ENCODE results near the gene CLEC4M.

Gene CLEC4M

GRCh38 chr19:7731615-7732014 lies 31.4 kb upstream of the CLEC4M start:
- ChIA-PET POLR2A (no interaction called here), CTCF (no interaction called here)
- no peak for DNase-seq (ENCODE audit: extremely low spot score)
- TF ChIP-seq BHLHE40 (IDR thresholded peaks at IDR 0.05; ENCODE audit: borderline replicate concordance): no peak
- no peak for TF ChIP-seq FOXM1 (IDR thresholded peaks at IDR 0.05; ENCODE audit: borderline replicate concordance)
- TF ChIP-seq HDGF (IDR thresholded peaks at IDR 0.05; ENCODE audit: borderline replicate concordance): no peak
- TF ChIP-seq L3MBTL2 (conservative IDR thresholded peaks at IDR 0.05): no peak
- no peak for TF ChIP-seq ZNF384 (IDR thresholded peaks at IDR 0.05)
- no peak for TF ChIP-seq CTBP1 (IDR thresholded peaks at IDR 0.05; ENCODE audit: borderline replicate concordance)
- TF ChIP-seq FOXK2 (IDR thresholded peaks at IDR 0.05): no peak
- TF ChIP-seq TARDBP (IDR thresholded peaks at IDR 0.05): no peak
- TF ChIP-seq FOXA1 (IDR thresholded peaks at IDR 0.05): no peak
- TF ChIP-seq PKNOX1 (IDR thresholded peaks at IDR 0.05): no peak
- no peak for TF ChIP-seq NFRKB (IDR thresholded peaks at IDR 0.05)

DNA sequence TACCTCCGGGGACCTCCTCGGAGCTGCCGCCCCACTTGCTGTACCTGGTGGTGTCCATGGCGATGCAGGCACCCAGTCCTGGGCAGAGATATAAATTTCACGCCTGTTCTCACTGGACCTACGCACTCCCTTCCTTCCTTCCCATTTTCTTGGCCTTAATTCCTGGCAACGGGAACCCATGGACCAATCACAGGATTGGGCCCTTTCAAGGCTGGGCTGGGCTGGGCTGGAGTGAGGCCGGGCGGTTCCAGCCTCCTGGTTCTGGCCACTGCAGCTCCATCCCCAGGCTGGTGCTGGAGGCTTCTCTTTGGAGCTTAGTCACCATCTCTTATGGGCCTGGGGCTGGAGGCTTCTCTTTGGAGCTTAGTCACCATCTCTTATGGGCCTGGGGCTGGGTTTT lies 31.0 kb upstream of the CLEC4M start, which contains the start of gene CLEC4G:
TSS of gene CLEC4G (minus strand) at position 66 of the 400 bp plus-strand sequence. CDS start at position 58, 8 bp downstream.
- no peak for TF ChIP-seq LEF1 (IDR thresholded peaks at IDR 0.05; ENCODE audit: borderline replicate concordance)
- TF ChIP-seq ZNF384 (IDR thresholded peaks at IDR 0.05): no peak
- no peak for TF ChIP-seq L3MBTL2 (conservative IDR thresholded peaks at IDR 0.05)
- TF ChIP-seq SUZ12 (IDR thresholded peaks at IDR 0.05): no peak
- no peak for TF ChIP-seq CTBP1 (IDR thresholded peaks at IDR 0.05; ENCODE audit: borderline replicate concordance)
- no peak for TF ChIP-seq PKNOX1 (IDR thresholded peaks at IDR 0.05)
- TF ChIP-seq SP1 (IDR thresholded peaks at IDR 0.05): no peak
- TF ChIP-seq NFRKB (IDR thresholded peaks at IDR 0.05): no peak
- no peak for TF ChIP-seq ARNT (IDR thresholded peaks at IDR 0.05)
- TF ChIP-seq ELF4 (IDR thresholded peaks at IDR 0.05): no peak
- no peak for TF ChIP-seq BHLHE40 (IDR thresholded peaks at IDR 0.05; ENCODE audit: borderline replicate concordance)
- TF ChIP-seq FOXK2 (IDR thresholded peaks at IDR 0.05): no peak
- TF ChIP-seq FOXA1 (IDR thresholded peaks at IDR 0.05): no peak
- TF ChIP-seq TARDBP (IDR thresholded peaks at IDR 0.05): no peak
- no peak for TF ChIP-seq FOXM1 (IDR thresholded peaks at IDR 0.05; ENCODE audit: borderline replicate concordance)
- TF ChIP-seq HDGF (IDR thresholded peaks at IDR 0.05; ENCODE audit: borderline replicate concordance): no peak
- DNase-seq (ENCODE audit: extremely low spot score): no peak
- ChIA-PET POLR2A (no interaction called here), CTCF (no interaction called here)

DNA sequence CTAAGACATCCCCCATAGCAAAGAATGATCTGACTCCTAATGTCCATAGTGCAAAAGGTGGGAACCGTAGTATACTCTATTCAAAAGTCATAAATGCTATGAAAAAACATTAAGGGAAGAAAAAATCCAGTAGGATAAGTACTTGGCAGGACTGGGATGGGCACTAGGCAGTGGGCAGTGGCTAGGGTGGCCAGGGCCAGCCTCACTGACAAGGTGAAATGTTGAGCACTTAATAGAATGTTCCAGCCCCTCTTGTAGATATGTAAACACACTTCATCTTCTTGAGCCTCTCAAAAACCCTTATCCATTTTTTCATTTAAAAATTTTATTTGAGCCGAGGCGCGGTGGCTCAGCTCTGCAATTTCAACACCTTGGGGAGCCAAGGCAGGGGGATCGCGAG lies 29.7 kb upstream of the CLEC4M start:
- no peak for DNase-seq (ENCODE audit: extremely low spot score)
- POLR2A ChIA-PET: no interaction called here
- CTCF ChIA-PET: no interaction called here
- TF ChIP-seq FOXA1 (IDR thresholded peaks at IDR 0.05) (no peak), L3MBTL2 (conservative IDR thresholded peaks at IDR 0.05) (no peak), TARDBP (IDR thresholded peaks at IDR 0.05) (no peak), PKNOX1 (IDR thresholded peaks at IDR 0.05) (no peak), NFRKB (IDR thresholded peaks at IDR 0.05) (no peak), HDGF (IDR thresholded peaks at IDR 0.05; ENCODE audit: borderline replicate concordance) (no peak), BHLHE40 (IDR thresholded peaks at IDR 0.05; ENCODE audit: borderline replicate concordance) (no peak), CTBP1 (IDR thresholded peaks at IDR 0.05; ENCODE audit: borderline replicate concordance) (no peak), FOXK2 (IDR thresholded peaks at IDR 0.05) (no peak), SP1 (IDR thresholded peaks at IDR 0.05) (no peak), ARNT (IDR thresholded peaks at IDR 0.05) (no peak), LEF1 (IDR thresholded peaks at IDR 0.05; ENCODE audit: borderline replicate concordance) (no peak), ELF4 (IDR thresholded peaks at IDR 0.05) (no peak), SUZ12 (IDR thresholded peaks at IDR 0.05) (no peak)

GRCh38 chr19:7734220-7735203 lies 28.5 kb upstream of the CLEC4M start:
- ChIA-PET CTCF (no interaction called here), POLR2A (no interaction called here)
- TF ChIP-seq SUZ12 (IDR thresholded peaks at IDR 0.05): no peak
- TF ChIP-seq TARDBP (IDR thresholded peaks at IDR 0.05): no peak
- no peak for TF ChIP-seq HDGF (IDR thresholded peaks at IDR 0.05; ENCODE audit: borderline replicate concordance)
- TF ChIP-seq ELF4 (IDR thresholded peaks at IDR 0.05): no peak
- TF ChIP-seq FOXA1 (IDR thresholded peaks at IDR 0.05): no peak
- no peak for TF ChIP-seq CTBP1 (IDR thresholded peaks at IDR 0.05; ENCODE audit: borderline replicate concordance)
- no peak for TF ChIP-seq NFRKB (IDR thresholded peaks at IDR 0.05)
- no peak for DNase-seq (ENCODE audit: extremely low spot score)

DNA sequence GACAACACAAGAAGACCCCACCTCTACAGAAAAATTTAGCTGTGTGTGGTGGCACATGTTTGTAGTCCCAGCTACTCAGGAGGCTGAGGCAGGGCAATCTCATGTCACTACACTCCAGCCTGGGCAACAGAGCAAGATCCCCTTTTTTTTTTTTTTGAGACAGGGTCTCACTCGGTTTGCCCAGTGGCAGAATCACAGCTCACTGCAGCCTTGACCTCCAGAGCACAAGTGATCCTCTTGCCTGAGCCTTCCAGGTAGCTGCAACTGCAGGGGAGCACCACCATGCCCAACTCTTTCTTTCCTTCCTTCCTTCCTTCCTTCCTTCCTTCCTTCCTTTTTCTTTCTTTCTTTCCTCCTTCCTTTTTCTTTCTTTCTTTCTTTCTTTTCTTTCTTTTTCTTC lies 26.9 kb upstream of the CLEC4M start:
- CTCF ChIA-PET: no interaction called here
- POLR2A ChIA-PET: no interaction called here
- no peak for TF ChIP-seq LEF1 (IDR thresholded peaks at IDR 0.05; ENCODE audit: borderline replicate concordance)
- no peak for TF ChIP-seq ELF4 (IDR thresholded peaks at IDR 0.05)
- no peak for TF ChIP-seq FOXK2 (IDR thresholded peaks at IDR 0.05)
- TF ChIP-seq HDGF (IDR thresholded peaks at IDR 0.05; ENCODE audit: borderline replicate concordance): no peak
- TF ChIP-seq SUZ12 (IDR thresholded peaks at IDR 0.05): no peak
- TF ChIP-seq CTBP1 (IDR thresholded peaks at IDR 0.05; ENCODE audit: borderline replicate concordance): no peak
- no peak for DNase-seq (ENCODE audit: extremely low spot score)

GRCh38 chr19:7737215-7737614 lies 25.8 kb upstream of the CLEC4M start:
- ChIA-PET POLR2A (no interaction called here), CTCF (no interaction called here)
- TF ChIP-seq ARNT (IDR thresholded peaks at IDR 0.05) (no peak), HDGF (IDR thresholded peaks at IDR 0.05; ENCODE audit: borderline replicate concordance) (no peak), FOXK2 (IDR thresholded peaks at IDR 0.05) (no peak), ELF4 (IDR thresholded peaks at IDR 0.05) (no peak), FOXA1 (IDR thresholded peaks at IDR 0.05) (no peak), LEF1 (IDR thresholded peaks at IDR 0.05; ENCODE audit: borderline replicate concordance) (no peak), TARDBP (IDR thresholded peaks at IDR 0.05) (no peak), PKNOX1 (IDR thresholded peaks at IDR 0.05) (no peak), NFRKB (IDR thresholded peaks at IDR 0.05) (no peak), ZNF384 (IDR thresholded peaks at IDR 0.05) (no peak), L3MBTL2 (conservative IDR thresholded peaks at IDR 0.05) (no peak), FOXM1 (IDR thresholded peaks at IDR 0.05; ENCODE audit: borderline replicate concordance) (no peak), BHLHE40 (IDR thresholded peaks at IDR 0.05; ENCODE audit: borderline replicate concordance) (no peak), SP1 (IDR thresholded peaks at IDR 0.05) (no peak)
- no peak for DNase-seq (ENCODE audit: extremely low spot score)
